Cardiac muscle cell (in vitro differentiated cells and primary cell): ENCODE results near the gene MSANTD2. TPM values are rescaled to one million over a fixed set of nuclear protein-coding genes. Genes with fewer than 3 reads are reported as not detected.

Experiments used
- DNase-seq, 2 donors: peaks; one replicate each; pipeline versions ENCODE4 v3.0.0 to v3.0.0-alpha.2; 2010 to 2017; ENCODE audit warnings: low read depth in 1 of 2, low spot score in 1 of 2
- H3K27ac ChIP-seq: fragments of 200-600 bp; sonication (generic); 2 replicates; pipeline ENCODE4 v1.5.1; 2016
- H3K27me3 ChIP-seq: fragments of 200-600 bp; sonication (generic); 2 replicates; pipeline ENCODE4 v1.6.0; 2016; ENCODE audit warnings: control low read depth
- H3K36me3 ChIP-seq: fragments of 200-600 bp; sonication (generic); 2 replicates; pipeline ENCODE4 v1.5.1; 2016; ENCODE audit warnings: control low read depth
- H3K4me1 ChIP-seq: fragments of 200-600 bp; sonication (generic); 2 replicates; pipeline ENCODE4 v1.8.1; 2017; ENCODE audit warnings: low read depth, mild to moderate bottlenecking, mixed run types
- H3K4me3 ChIP-seq: fragments of 200-600 bp; sonication (generic); 2 replicates; pipeline ENCODE4 v1.5.1; 2016; ENCODE audit warnings: mild to moderate bottlenecking
- H3K9me3 ChIP-seq: fragments of 200-600 bp; sonication (generic); 2 replicates; pipeline ENCODE4 v1.5.1; 2017; ENCODE audit warnings: low read depth, mild to moderate bottlenecking, control low read depth
- CTCF ChIP-seq: IDR thresholded peaks from 2 replicates; pipeline ENCODE4 v1.5.1; 2012; ENCODE audit warnings: low read depth, mild to moderate bottlenecking, low read length
- polyA plus RNA-seq: library from polyadenylated mRNA; unstranded; fragments of >200 nt; fragmentation: Nextera tagmentation; extraction: Ambion mirVana; gene quantifications from 2 replicates; pipeline ENCODE4 v1.2.1, GENCODE V29; 2016
- total RNA-seq: library from RNA; depleted of rRNA; stranded (reverse); fragments of >200 nt; gene quantifications from 2 replicates; pipeline ENCODE4 v1.2.3, GENCODE V29; 2016

The MSANTD2 gene
- total and polyA plus RNA-seq, 2 experiments from 2014 or later, result 7.8 to 18.0 TPM

DNA sequence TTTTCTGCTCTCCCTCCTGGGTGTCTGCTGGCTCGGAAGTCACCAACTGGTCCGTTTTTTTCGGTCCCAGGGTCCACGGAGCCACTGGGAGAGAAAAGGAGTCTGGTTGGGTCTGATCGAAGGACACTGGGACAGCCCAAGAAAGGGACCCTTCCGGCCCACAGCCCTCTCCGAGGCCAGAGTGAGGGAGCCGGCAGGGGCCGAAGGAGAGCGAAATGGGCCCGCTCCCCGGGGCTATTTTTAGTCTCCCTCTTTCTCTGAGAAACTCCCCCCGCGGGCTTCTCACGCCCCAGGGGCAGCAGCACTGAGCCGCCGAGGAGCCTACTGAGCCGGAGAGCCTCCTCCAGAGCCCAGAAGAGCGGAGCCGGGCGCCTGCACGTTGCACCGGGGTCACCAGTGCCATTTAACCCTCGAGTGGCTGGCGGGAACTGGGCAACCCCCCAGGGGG lies 40.0 kb downstream of the MSANTD2 start:
- TF ChIP-seq CTCF, result no peak
- peaks cover 19% of the 10 kb centered on the region for H3K4me1 ChIP-seq
- H3K36me3 ChIP-seq, result peaks cover 2% of the 10 kb centered on the region
- no peaks in the 10 kb centered on the region for H3K9me3 ChIP-seq
- peak in 1 of 2 donors; percentile 51 for DNase-seq
- H3K27ac ChIP-seq, result no peak overlapping the region
- peaks cover 78% of the 10 kb centered on the region for H3K27me3 ChIP-seq
- no peak overlapping the region for H3K4me3 ChIP-seq

GRCh38 chr11:124759266-124760204 lies 40.7 kb downstream of the MSANTD2 start:
- Histone ChIP-seq H3K27ac (no peak overlapping the region), H3K9me3 (no peaks in the 10 kb centered on the region), H3K27me3 (peaks cover 84% of the 10 kb centered on the region), H3K36me3 (no peaks in the 10 kb centered on the region), H3K4me1 (peaks cover 19% of the 10 kb centered on the region), H3K4me3 (no peak overlapping the region)
- no peak for TF ChIP-seq CTCF
- DNase-seq, result peak; percentile 22 to 68

GRCh38 chr11:124758355-124759265 lies 41.6 kb downstream of the MSANTD2 start:
- Histone ChIP-seq H3K36me3 (no peaks in the 10 kb centered on the region), H3K9me3 (no peaks in the 10 kb centered on the region), H3K4me3 (peak overlapping the region; percentile 21), H3K4me1 (peaks cover 19% of the 10 kb centered on the region), H3K27me3 (peaks cover 93% of the 10 kb centered on the region), H3K27ac (no peak overlapping the region)
- TF ChIP-seq CTCF, result peak; percentile 80
- peak; percentile 73 to 91 for DNase-seq

GRCh38 chr11:124757320-124757719 lies 42.9 kb downstream of the MSANTD2 start:
- peaks cover 98% of the 10 kb centered on the region for H3K27me3 ChIP-seq
- DNase-seq, result no peak
- peaks cover 14% of the 10 kb centered on the region for H3K4me1 ChIP-seq

More at GRCh38 chr11:124757320-124757719, 42.9 kb downstream of the MSANTD2 start:
- no peak for TF ChIP-seq CTCF
- H3K36me3 ChIP-seq, result no peaks in the 10 kb centered on the region
- no peaks in the 10 kb centered on the region for H3K9me3 ChIP-seq
- H3K27ac ChIP-seq, result no peak overlapping the region
- H3K4me3 ChIP-seq, result no peak overlapping the region
